Liver (tissue), 9 donors: ENCODE data around the gene SETX. TPM values are rescaled to one million over a fixed set of nuclear protein-coding genes. Genes with fewer than 3 reads are reported as not detected.

Experiments used
- DNase-seq: peaks from one replicate; pipeline ENCODE4 v3.0.0-alpha.2; 2017; ENCODE audit warnings: low spot score
- H3K27ac ChIP-seq, 2 donors: one replicate each; pipeline ENCODE4 v1.7.0; 2013; ENCODE audit warnings: inconsistent platforms in 2 of 2, low read length in 2 of 2, control low read depth in 1 of 2, low read depth in 1 of 2, mild to moderate bottlenecking in 1 of 2
- H3K27me3 ChIP-seq, 4 donors: one replicate each; pipeline versions ENCODE4 v1.6.1 to v1.7.0; 2013; ENCODE audit warnings: low read length in 3 of 4, inconsistent platforms in 1 of 4, mild to moderate bottlenecking in 1 of 4, moderate library complexity in 1 of 4; ENCODE audit not compliant: control insufficient read depth in 4 of 4, insufficient read depth in 4 of 4
- H3K36me3 ChIP-seq, 4 donors: one replicate each; pipeline versions ENCODE4 v1.6.1 to v1.7.0; 2013; ENCODE audit warnings: low read length in 3 of 4, mild to moderate bottlenecking in 3 of 4, low read depth in 1 of 4, moderate library complexity in 1 of 4; ENCODE audit not compliant: control insufficient read depth in 4 of 4, insufficient read depth in 3 of 4
- H3K4me1 ChIP-seq, 4 donors: one replicate each; pipeline versions ENCODE4 v1.6.1 to v1.7.0; 2013; ENCODE audit warnings: low read length in 3 of 4, mild to moderate bottlenecking in 3 of 4, moderate library complexity in 1 of 4; ENCODE audit not compliant: control insufficient read depth in 4 of 4, insufficient read depth in 4 of 4
- H3K4me3 ChIP-seq, 3 donors: one replicate each; pipeline versions ENCODE4 v1.6.1 to v1.7.0; 2013; ENCODE audit warnings: low read length in 3 of 3, control low read depth in 1 of 3, low read depth in 1 of 3, mild to moderate bottlenecking in 1 of 3
- H3K9ac ChIP-seq, 2 donors: one replicate each; pipeline ENCODE4 v1.7.0; 2013; ENCODE audit warnings: low read length in 2 of 2, mild to moderate bottlenecking in 2 of 2, moderate library complexity in 2 of 2, control low read depth in 1 of 2, low read depth in 1 of 2
- H3K9me3 ChIP-seq, 4 donors: one replicate each; pipeline versions ENCODE4 v1.6.1 to v1.7.0; 2013; ENCODE audit warnings: low read length in 3 of 4; ENCODE audit not compliant: control insufficient read depth in 4 of 4
- FOXA1 ChIP-seq: IDR thresholded peaks from 2 replicates; pipeline ENCODE4 v1.6.1; 2016; ENCODE audit warnings: antibody characterized with exemption
- FOXA2 ChIP-seq: IDR thresholded peaks from 2 replicates; pipeline ENCODE4 v1.6.1; 2016; ENCODE audit warnings: antibody characterized with exemption
- GABPA ChIP-seq, 2 donors: IDR thresholded peaks in 1 of 2; conservative IDR thresholded peaks in 1 of 2; 2 replicates each; pipeline ENCODE4 v1.6.1; 2016; ENCODE audit warnings: antibody characterized with exemption in 2 of 2, mild to moderate bottlenecking in 1 of 2, moderate library complexity in 1 of 2
- HNF4A ChIP-seq, 2 donors: conservative IDR thresholded peaks; 2 replicates each; pipeline ENCODE4 v1.6.1; 2016; ENCODE audit warnings: antibody characterized with exemption in 2 of 2, mild to moderate bottlenecking in 2 of 2
- HNF4G ChIP-seq: IDR thresholded peaks from 2 replicates; pipeline ENCODE4 v1.6.1; 2016; ENCODE audit warnings: antibody characterized with exemption
- JUND ChIP-seq, 2 donors: IDR thresholded peaks; 2 replicates each; pipeline ENCODE4 v1.6.1; 2016; ENCODE audit warnings: antibody characterized with exemption in 2 of 2
- NR2F2 ChIP-seq: IDR thresholded peaks from 2 replicates; pipeline ENCODE4 v1.6.1; 2016; ENCODE audit warnings: antibody characterized with exemption
- RAD21 ChIP-seq, 2 donors: IDR thresholded peaks; 2 replicates each; pipeline ENCODE4 v1.6.1; 2016; ENCODE audit warnings: antibody characterized with exemption in 2 of 2, mild to moderate bottlenecking in 2 of 2
- RXRA ChIP-seq, 2 donors: IDR thresholded peaks; 2 replicates each; pipeline ENCODE4 v1.6.1; 2017 to 2018; ENCODE audit warnings: antibody characterized with exemption in 2 of 2, mild to moderate bottlenecking in 1 of 2
- TAF1 ChIP-seq: conservative IDR thresholded peaks from 2 replicates; pipeline ENCODE4 v1.6.1; 2016; ENCODE audit warnings: antibody characterized with exemption, mild to moderate bottlenecking
- YY1 ChIP-seq: IDR thresholded peaks from 2 replicates; pipeline ENCODE4 v1.6.1; 2016; ENCODE audit warnings: antibody characterized with exemption, mild to moderate bottlenecking
- WGBS: extraction: QIAGEN DNeasy Blood & Tissue Kit; methylation state at CpG from one replicate; pipeline ENCODE4 v1.1.7; 2013; 5-methylcytosine and 5-hydroxymethylcytosine counted together
- polyA plus RNA-seq, 2 donors: library from polyadenylated mRNA; stranded (reverse) in 1 of 2; unstranded in 1 of 2; fragments of 200-250 nt in 1 of 2; fragments of >200 nt in 1 of 2; fragmentation: Nextera tagmentation in 1 of 2; extraction: Ambion mirVana in 1 of 2; gene quantifications; one replicate each; pipeline versions ENCODE4 v1.2.1 to v1.2.3, GENCODE V29; 2013 to 2015
- total RNA-seq, 2 donors: library from RNA; depleted of rRNA; stranded (reverse); fragments of >200 nt; gene quantifications; one replicate each; pipeline ENCODE4 v1.2.3, GENCODE V29; 2014
- TF ChIP-seq, protein P1 (sequence below): IDR thresholded peaks from 2 replicates; pipeline ENCODE4 v1.6.1; 2016; ENCODE audit warnings: antibody characterized with exemption, mild to moderate bottlenecking
- TF ChIP-seq, protein P2 (sequence below): fragments of 150-350 bp; IDR thresholded peaks from 2 replicates; pipeline ENCODE4 v1.5.1; 2017; ENCODE audit warnings: improper control_type of control experiment, low read depth, low read length; ENCODE audit not compliant: missing input control
- TF ChIP-seq, protein P3 (sequence below): IDR thresholded peaks from 2 replicates; pipeline ENCODE4 v1.6.1; 2016; ENCODE audit warnings: antibody characterized with exemption
- TF ChIP-seq, protein P4 (sequence below): IDR thresholded peaks from 2 replicates; pipeline ENCODE4 v1.6.1; 2016; ENCODE audit warnings: antibody characterized with exemption
- donor health status: healthy.
- donor health status: healthy.
- donor health status: healthy.
- donor health status: healthy.
- donor health status: healthy.

Gene SETX
- total and polyA plus RNA-seq, 4 donors = 8.6 to 60.2 (median 19.6) TPM

DNA sequence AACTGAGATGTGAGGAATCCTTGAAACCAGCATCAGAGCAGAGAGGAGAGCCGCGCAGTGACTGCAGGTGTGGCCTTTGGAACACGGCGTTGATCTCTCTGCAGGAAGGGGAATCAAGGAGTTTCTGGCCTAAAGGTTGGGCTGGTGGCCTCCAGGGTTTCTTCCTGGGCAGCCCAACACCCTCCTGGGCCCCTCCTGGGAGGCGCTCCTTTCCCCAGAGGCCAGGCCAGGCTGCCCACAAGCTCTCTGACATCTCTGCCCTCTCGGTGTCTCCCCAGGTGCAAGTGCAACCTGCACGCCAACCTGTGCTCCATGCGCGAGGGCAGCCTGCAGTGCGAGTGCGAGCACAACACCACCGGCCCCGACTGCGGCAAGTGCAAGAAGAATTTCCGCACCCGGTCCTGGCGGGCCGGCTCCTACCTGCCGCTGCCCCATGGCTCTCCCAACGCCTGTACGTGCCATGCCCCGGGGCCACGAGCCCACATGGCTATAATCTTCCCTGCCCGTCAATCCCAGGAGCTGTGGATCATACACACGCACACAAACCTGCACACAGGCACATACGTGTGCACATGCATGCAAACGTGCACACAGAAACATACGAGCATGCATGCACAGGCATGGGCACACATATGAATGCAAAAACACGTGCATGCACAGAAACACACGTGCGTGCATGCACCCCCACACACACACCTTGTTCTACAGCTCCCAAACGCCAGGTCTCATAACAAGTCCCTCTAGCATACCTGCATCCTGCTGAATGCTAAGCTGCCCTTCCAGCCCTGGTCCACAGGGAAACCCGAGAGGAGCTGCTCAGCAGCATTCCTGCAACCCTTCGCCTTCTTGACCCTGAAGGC lies 128.0 kb downstream of the SETX start:
- 83% methylated on average over 34 of the region's 34 CpGs for WGBS
- no peak for DNase-seq

DNA sequence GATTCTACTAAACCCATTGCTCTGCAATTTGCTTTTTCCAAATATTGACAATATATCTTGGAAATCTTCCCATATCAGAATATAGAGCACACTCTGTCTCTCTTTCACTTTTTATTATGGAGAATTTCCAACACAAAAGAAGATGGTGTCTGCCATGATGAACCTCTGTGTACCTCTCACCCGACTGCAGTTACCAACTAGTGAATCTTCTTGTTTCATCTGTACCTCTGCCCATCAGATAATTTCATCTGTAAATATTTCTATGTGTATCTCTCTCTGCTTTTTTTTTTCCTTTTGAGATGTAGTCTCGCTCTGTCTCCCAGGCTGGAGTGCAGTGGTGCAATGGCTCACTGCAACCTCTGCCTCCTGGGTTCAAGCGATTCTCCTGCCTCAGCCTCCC lies 130.1 kb downstream of the SETX start:
- no peak overlapping the region for H3K9ac ChIP-seq
- no peaks in the 10 kb centered on the region for H3K9me3 ChIP-seq
- no peaks in the 10 kb centered on the region for H3K4me1 ChIP-seq
- TF ChIP-seq YY1 (no peak), FOXA1 (no peak), HNF4G (no peak), FOXA2 (no peak), NR2F2 (no peak), HNF4A (conservative IDR thresholded peaks at IDR 0.05) (no peak), RAD21 (IDR thresholded peaks at IDR 0.05) (no peak), GABPA (IDR thresholded peaks at IDR 0.05 in 1 of 2, conservative IDR thresholded peaks at IDR 0.05 in 1 of 2) (no peak), JUND (IDR thresholded peaks at IDR 0.05) (no peak), RXRA (IDR thresholded peaks at IDR 0.05) (no peak), TAF1 (no peak)
- TF ChIP-seq, protein P1, sequence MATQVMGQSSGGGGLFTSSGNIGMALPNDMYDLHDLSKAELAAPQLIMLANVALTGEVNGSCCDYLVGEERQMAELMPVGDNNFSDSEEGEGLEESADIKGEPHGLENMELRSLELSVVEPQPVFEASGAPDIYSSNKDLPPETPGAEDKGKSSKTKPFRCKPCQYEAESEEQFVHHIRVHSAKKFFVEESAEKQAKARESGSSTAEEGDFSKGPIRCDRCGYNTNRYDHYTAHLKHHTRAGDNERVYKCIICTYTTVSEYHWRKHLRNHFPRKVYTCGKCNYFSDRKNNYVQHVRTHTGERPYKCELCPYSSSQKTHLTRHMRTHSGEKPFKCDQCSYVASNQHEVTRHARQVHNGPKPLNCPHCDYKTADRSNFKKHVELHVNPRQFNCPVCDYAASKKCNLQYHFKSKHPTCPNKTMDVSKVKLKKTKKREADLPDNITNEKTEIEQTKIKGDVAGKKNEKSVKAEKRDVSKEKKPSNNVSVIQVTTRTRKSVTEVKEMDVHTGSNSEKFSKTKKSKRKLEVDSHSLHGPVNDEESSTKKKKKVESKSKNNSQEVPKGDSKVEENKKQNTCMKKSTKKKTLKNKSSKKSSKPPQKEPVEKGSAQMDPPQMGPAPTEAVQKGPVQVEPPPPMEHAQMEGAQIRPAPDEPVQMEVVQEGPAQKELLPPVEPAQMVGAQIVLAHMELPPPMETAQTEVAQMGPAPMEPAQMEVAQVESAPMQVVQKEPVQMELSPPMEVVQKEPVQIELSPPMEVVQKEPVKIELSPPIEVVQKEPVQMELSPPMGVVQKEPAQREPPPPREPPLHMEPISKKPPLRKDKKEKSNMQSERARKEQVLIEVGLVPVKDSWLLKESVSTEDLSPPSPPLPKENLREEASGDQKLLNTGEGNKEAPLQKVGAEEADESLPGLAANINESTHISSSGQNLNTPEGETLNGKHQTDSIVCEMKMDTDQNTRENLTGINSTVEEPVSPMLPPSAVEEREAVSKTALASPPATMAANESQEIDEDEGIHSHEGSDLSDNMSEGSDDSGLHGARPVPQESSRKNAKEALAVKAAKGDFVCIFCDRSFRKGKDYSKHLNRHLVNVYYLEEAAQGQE = no peak
- TF ChIP-seq, protein P2, sequence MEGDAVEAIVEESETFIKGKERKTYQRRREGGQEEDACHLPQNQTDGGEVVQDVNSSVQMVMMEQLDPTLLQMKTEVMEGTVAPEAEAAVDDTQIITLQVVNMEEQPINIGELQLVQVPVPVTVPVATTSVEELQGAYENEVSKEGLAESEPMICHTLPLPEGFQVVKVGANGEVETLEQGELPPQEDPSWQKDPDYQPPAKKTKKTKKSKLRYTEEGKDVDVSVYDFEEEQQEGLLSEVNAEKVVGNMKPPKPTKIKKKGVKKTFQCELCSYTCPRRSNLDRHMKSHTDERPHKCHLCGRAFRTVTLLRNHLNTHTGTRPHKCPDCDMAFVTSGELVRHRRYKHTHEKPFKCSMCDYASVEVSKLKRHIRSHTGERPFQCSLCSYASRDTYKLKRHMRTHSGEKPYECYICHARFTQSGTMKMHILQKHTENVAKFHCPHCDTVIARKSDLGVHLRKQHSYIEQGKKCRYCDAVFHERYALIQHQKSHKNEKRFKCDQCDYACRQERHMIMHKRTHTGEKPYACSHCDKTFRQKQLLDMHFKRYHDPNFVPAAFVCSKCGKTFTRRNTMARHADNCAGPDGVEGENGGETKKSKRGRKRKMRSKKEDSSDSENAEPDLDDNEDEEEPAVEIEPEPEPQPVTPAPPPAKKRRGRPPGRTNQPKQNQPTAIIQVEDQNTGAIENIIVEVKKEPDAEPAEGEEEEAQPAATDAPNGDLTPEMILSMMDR = no peak
- TF ChIP-seq, protein P3, sequence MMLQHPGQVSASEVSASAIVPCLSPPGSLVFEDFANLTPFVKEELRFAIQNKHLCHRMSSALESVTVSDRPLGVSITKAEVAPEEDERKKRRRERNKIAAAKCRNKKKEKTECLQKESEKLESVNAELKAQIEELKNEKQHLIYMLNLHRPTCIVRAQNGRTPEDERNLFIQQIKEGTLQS = no peak
- H3K36me3 ChIP-seq = no peaks in the 10 kb centered on the region
- H3K27ac ChIP-seq = no peak overlapping the region
- WGBS = 66% methylated on average over 3 of the region's 3 CpGs
- no peak for DNase-seq
- peaks cover 0 to 2% (median 0%) of the 10 kb centered on the region in 4 donors for H3K27me3 ChIP-seq
- no peak overlapping the region for H3K4me3 ChIP-seq

More for the DNA sequence above, 128.0 kb downstream of the SETX start:
- Histone ChIP-seq H3K4me3 (no peak overlapping the region), H3K36me3 (no peaks in the 10 kb centered on the region), H3K4me1 (no peaks in the 10 kb centered on the region), H3K27me3 (peaks cover 0 to 5% (median 1%) of the 10 kb centered on the region in 4 donors), H3K9ac (no peak overlapping the region), H3K27ac (no peak overlapping the region), H3K9me3 (no peaks in the 10 kb centered on the region)
- TF ChIP-seq TAF1 (no peak), HNF4G (no peak), FOXA1 (no peak)
- TF ChIP-seq, protein P4, sequence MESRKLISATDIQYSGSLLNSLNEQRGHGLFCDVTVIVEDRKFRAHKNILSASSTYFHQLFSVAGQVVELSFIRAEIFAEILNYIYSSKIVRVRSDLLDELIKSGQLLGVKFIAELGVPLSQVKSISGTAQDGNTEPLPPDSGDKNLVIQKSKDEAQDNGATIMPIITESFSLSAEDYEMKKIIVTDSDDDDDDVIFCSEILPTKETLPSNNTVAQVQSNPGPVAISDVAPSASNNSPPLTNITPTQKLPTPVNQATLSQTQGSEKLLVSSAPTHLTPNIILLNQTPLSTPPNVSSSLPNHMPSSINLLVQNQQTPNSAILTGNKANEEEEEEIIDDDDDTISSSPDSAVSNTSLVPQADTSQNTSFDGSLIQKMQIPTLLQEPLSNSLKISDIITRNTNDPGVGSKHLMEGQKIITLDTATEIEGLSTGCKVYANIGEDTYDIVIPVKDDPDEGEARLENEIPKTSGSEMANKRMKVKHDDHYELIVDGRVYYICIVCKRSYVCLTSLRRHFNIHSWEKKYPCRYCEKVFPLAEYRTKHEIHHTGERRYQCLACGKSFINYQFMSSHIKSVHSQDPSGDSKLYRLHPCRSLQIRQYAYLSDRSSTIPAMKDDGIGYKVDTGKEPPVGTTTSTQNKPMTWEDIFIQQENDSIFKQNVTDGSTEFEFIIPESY = no peak
